HEK293 (cell line): ENCODE results near the gene ANKRD23.

Experiments used
- CTCF ChIA-PET: fragments of 350-600 bp; formaldehyde crosslinking; extraction: SDS; loops from one replicate; lab custom pipeline; 2021; ENCODE audit warnings: antibody characterized with exemption; lab: Yijun Ruan, JAX
- POLR2A ChIA-PET: fragments of 300-600 bp; formaldehyde crosslinking; extraction: SDS; loops from one replicate; lab custom pipeline; 2020; ENCODE audit warnings: antibody characterized with exemption, inconsistent platforms; lab: Yijun Ruan, JAX
- H3K27ac ChIP-seq: fragments of 200-500 bp; sonication (Bioruptor generic); 2 replicates; pipeline ENCODE4 v1.5.1; 2014; ENCODE audit warnings: low read depth, low read length, control low read depth, inconsistent platforms; ENCODE audit errors: extremely low read depth
- H3K36me3 ChIP-seq, 2 experiments: fragments of 200-500 bp in 1 of 2; sonication (Bioruptor generic) in 1 of 2; 1 replicate in 1 of 2; 2 replicates in 1 of 2; pipeline ENCODE4 v1.5.1; 2014 to 2017; ENCODE audit warnings: inconsistent platforms in 2 of 2, low read length in 2 of 2; ENCODE audit not compliant: control insufficient read depth in 2 of 2, insufficient read depth in 1 of 2
- H3K4me1 ChIP-seq: fragments of 200-500 bp; sonication (Bioruptor generic); 2 replicates; pipeline ENCODE4 v1.5.1; 2014; ENCODE audit warnings: mild to moderate bottlenecking, low read length, inconsistent platforms; ENCODE audit not compliant: control insufficient read depth, insufficient read depth
- H3K4me3 ChIP-seq: 2 replicates; pipeline ENCODE4 v1.5.1; 2011; ENCODE audit warnings: low read depth, mild to moderate bottlenecking, control low read depth, low read length, moderate library complexity
- H3K9me3 ChIP-seq: fragments of 200-500 bp; sonication (Bioruptor generic); 2 replicates; pipeline ENCODE4 v1.5.1; 2014; ENCODE audit warnings: low read depth, low read length, inconsistent platforms; ENCODE audit not compliant: control insufficient read depth, insufficient read depth
- GLIS1 ChIP-seq: fragments of 450-650 bp; formaldehyde crosslinking; IDR thresholded peaks from 2 replicates; pipeline ENCODE4 v1.5.1; 2016; ENCODE audit warnings: missing biosample characterization, missing genetic modification characterization
- IKZF3 ChIP-seq: fragments of 450-650 bp; IDR thresholded peaks from 2 replicates; pipeline ENCODE4 v1.5.0; 2018; ENCODE audit warnings: missing biosample characterization, mild to moderate bottlenecking, missing genetic modification characterization, moderate library complexity
- MEIS1 ChIP-seq: sonication (generic); formaldehyde crosslinking; IDR thresholded peaks from 2 replicates; pipeline ENCODE4 v1.8.1; 2022; ENCODE audit warnings: missing genetic modification reagents, mild to moderate bottlenecking, borderline replicate concordance
- YY1 ChIP-seq: fragments of 450-650 bp; formaldehyde crosslinking; IDR thresholded peaks from 2 replicates; pipeline ENCODE4 v1.5.1; 2018; ENCODE audit warnings: missing biosample characterization, missing genetic modification characterization
- ZIC2 ChIP-seq: fragments of 450-650 bp; formaldehyde crosslinking; IDR thresholded peaks from 2 replicates; pipeline ENCODE4 v1.5.1; 2016; ENCODE audit warnings: missing biosample characterization, missing genetic modification characterization
- ZNF155 ChIP-seq: fragments of 450-650 bp; formaldehyde crosslinking; IDR thresholded peaks from 2 replicates; pipeline ENCODE4 v1.5.1; 2016; ENCODE audit warnings: missing biosample characterization, missing genetic modification characterization
- ZNF2 ChIP-seq: fragments of 450-650 bp; formaldehyde crosslinking; IDR thresholded peaks from 2 replicates; pipeline ENCODE4 v1.5.1; 2016; ENCODE audit warnings: missing biosample characterization, missing genetic modification characterization
- ZNF280C ChIP-seq: fragments of 450-650 bp; formaldehyde crosslinking; IDR thresholded peaks from 2 replicates; pipeline ENCODE4 v1.5.1; 2016; ENCODE audit warnings: missing biosample characterization, missing genetic modification characterization
- ZNF529 ChIP-seq: fragments of 450-650 bp; formaldehyde crosslinking; IDR thresholded peaks from 2 replicates; pipeline ENCODE4 v1.5.1; 2017; ENCODE audit warnings: missing genetic modification characterization, missing biosample characterization; ENCODE audit not compliant: insufficient replicate concordance
- ZNF621 ChIP-seq: fragments of 450-650 bp; formaldehyde crosslinking; IDR thresholded peaks from 2 replicates; pipeline ENCODE4 v1.5.1; 2017; ENCODE audit warnings: missing biosample characterization, missing genetic modification characterization
- ZNF623 ChIP-seq: fragments of 450-650 bp; formaldehyde crosslinking; IDR thresholded peaks from 2 replicates; pipeline ENCODE4 v1.5.1; 2016; ENCODE audit warnings: missing biosample characterization, missing genetic modification characterization
- ZNF707 ChIP-seq: fragments of 450-650 bp; formaldehyde crosslinking; IDR thresholded peaks from 2 replicates; pipeline ENCODE4 v1.5.1; 2016; ENCODE audit warnings: missing biosample characterization, missing genetic modification characterization
- TF ChIP-seq, protein P1 (sequence below): fragments of 450-650 bp; formaldehyde crosslinking; IDR thresholded peaks from 2 replicates; pipeline ENCODE4 v1.5.1; 2016; ENCODE audit warnings: missing biosample characterization, missing genetic modification characterization
- TF ChIP-seq, protein P2 (sequence below): fragments of 450-650 bp; formaldehyde crosslinking; IDR thresholded peaks from 2 replicates; pipeline ENCODE4 v1.5.1; 2016; ENCODE audit warnings: missing biosample characterization, missing genetic modification characterization
- TF ChIP-seq, protein P3 (sequence below): fragments of 450-650 bp; formaldehyde crosslinking; conservative IDR thresholded peaks from 2 replicates; pipeline ENCODE4 v1.5.1; 2016; ENCODE audit warnings: low read depth, missing biosample characterization, missing genetic modification characterization

ANKRD23 gene

GRCh38 chr2:96826546-96827278 is 17.1 kb downstream of the ANKRD23 start:
- TF ChIP-seq, protein P1, sequence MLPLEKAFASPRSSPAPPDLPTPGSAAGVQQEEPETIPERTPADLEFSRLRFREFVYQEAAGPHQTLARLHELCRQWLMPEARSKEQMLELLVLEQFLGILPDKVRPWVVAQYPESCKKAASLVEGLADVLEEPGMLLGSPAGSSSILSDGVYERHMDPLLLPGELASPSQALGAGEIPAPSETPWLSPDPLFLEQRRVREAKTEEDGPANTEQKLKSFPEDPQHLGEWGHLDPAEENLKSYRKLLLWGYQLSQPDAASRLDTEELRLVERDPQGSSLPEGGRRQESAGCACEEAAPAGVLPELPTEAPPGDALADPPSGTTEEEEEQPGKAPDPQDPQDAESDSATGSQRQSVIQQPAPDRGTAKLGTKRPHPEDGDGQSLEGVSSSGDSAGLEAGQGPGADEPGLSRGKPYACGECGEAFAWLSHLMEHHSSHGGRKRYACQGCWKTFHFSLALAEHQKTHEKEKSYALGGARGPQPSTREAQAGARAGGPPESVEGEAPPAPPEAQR (tag by site-specific recombination) = no peak
- no peak for TF ChIP-seq ZNF623 (tag by site-specific recombination)
- no peak for TF ChIP-seq ZNF280C
- TF ChIP-seq, protein P2, sequence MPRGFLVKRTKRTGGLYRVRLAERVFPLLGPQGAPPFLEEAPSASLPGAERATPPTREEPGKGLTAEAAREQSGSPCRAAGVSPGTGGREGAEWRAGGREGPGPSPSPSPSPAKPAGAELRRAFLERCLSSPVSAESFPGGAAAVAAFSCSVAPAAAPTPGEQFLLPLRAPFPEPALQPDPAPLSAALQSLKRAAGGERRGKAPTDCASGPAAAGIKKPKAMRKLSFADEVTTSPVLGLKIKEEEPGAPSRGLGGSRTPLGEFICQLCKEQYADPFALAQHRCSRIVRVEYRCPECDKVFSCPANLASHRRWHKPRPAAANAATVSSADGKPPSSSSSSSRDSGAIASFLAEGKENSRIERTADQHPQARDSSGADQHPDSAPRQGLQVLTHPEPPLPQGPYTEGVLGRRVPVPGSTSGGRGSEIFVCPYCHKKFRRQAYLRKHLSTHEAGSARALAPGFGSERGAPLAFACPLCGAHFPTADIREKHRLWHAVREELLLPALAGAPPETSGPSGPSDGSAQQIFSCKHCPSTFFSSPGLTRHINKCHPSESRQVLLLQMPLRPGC (tag by site-specific recombination) = no peak
- no peak for TF ChIP-seq ZNF707 (tag by site-specific recombination)
- no peak for TF ChIP-seq YY1 (tag by site-specific recombination)
- TF ChIP-seq MEIS1 (CRISPR knock-in tag) = no peak
- TF ChIP-seq ZNF2 = no peak
- TF ChIP-seq, protein P3, sequence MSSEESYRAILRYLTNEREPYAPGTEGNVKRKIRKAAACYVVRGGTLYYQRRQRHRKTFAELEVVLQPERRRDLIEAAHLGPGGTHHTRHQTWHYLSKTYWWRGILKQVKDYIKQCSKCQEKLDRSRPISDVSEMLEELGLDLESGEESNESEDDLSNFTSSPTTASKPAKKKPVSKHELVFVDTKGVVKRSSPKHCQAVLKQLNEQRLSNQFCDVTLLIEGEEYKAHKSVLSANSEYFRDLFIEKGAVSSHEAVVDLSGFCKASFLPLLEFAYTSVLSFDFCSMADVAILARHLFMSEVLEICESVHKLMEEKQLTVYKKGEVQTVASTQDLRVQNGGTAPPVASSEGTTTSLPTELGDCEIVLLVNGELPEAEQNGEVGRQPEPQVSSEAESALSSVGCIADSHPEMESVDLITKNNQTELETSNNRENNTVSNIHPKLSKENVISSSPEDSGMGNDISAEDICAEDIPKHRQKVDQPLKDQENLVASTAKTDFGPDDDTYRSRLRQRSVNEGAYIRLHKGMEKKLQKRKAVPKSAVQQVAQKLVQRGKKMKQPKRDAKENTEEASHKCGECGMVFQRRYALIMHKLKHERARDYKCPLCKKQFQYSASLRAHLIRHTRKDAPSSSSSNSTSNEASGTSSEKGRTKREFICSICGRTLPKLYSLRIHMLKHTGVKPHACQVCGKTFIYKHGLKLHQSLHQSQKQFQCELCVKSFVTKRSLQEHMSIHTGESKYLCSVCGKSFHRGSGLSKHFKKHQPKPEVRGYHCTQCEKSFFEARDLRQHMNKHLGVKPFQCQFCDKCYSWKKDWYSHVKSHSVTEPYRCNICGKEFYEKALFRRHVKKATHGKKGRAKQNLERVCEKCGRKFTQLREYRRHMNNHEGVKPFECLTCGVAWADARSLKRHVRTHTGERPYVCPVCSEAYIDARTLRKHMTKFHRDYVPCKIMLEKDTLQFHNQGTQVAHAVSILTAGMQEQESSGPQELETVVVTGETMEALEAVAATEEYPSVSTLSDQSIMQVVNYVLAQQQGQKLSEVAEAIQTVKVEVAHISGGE (tag by site-specific recombination) = no peak
- TF ChIP-seq IKZF3 (tag by site-specific recombination) = no peak
- no peak for TF ChIP-seq ZNF155 (tag by site-specific recombination)
- TF ChIP-seq, all 188 proteins: peak for 0
- Histone ChIP-seq H3K9me3 (no peaks in the 10 kb centered on the region), H3K4me3 (no peak overlapping the region), H3K27ac (no peak overlapping the region), H3K4me1 (peaks cover 3% of the 10 kb centered on the region; the same call in 1 of the 2 replicates), H3K36me3 (peaks cover 29 to 83% of the 10 kb centered on the region in 2 experiments)
- CTCF ChIA-PET = no interaction called here
- POLR2A ChIA-PET = no interaction called here

DNA sequence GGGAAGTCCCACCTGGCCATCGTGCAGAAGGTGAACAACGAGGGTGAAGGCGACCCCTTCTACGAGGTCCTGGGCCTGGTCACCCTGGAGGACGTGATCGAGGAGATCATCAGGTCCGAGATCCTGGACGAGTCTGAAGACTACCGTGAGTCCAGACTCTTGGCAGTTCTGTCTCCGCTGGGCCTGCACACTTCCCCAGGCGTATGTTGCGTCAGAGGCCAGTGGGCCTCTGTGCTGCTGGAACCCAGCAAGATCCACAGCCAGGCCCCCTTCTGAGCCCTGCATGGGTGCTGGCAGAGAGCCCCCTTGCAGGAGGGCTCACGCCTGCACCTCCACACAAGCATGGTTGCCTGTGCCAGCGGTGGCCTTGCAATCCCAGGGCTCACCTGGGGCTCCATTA is 18.8 kb downstream of the ANKRD23 start:
- Histone ChIP-seq H3K9me3 (no peaks in the 10 kb centered on the region), H3K36me3 (peaks cover 24 to 74% of the 10 kb centered on the region in 2 experiments), H3K27ac (no peak overlapping the region), H3K4me1 (peaks cover 3% of the 10 kb centered on the region; the same call in 1 of the 2 replicates), H3K4me3 (no peak overlapping the region)
- CTCF ChIA-PET = interaction anchor here (0.5 to 1.3 kb wide), 5 partner anchors 10 to 78 kb away, joined by 3 to 4 read pairs (median 4); partner anchors contain the start of gene ANKRD39
- POLR2A ChIA-PET = no interaction called here
- peak; percentile 87 for TF ChIP-seq GLIS1 (tag by site-specific recombination)
- TF ChIP-seq ZIC2 (tag by site-specific recombination) = peak; percentile 68
- TF ChIP-seq ZNF529 (tag by site-specific recombination) = no peak
- TF ChIP-seq ZNF621 (tag by site-specific recombination) = no peak
